ENCODE data around the gene LTV1.
"Not testable (repeated sequence)": the region's sequence is repeated elsewhere in the genome, so short reads cannot be mapped to it uniquely, and the experiment has no call there.

The LTV1 gene

GRCh38 chr6:143842902-143843676, at the start of gene LTV1:
LTV1 (plus strand) TSS chr6:143843338; CDS start chr6:143843478, 140 bp downstream.
- peak; percentile 95 for DNase-seq

GRCh38 chr6:143796551-143796950, 46.6 kb upstream of the LTV1 start:
- DNase-seq: not testable (repeated sequence)

- not testable (repeated sequence) for DNase-seq
Measured at GRCh38 chr6:143798487-143798886, 44.7 kb upstream of the LTV1 start.

GRCh38 chr6:143802833-143803565, 40.1 kb upstream of the LTV1 start:
- DNase-seq: no peak

- no peak for DNase-seq
Measured at GRCh38 chr6:143803769-143804568, 39.2 kb upstream of the LTV1 start.

- DNase-seq: no peak
Measured at GRCh38 chr6:143804835-143805239, 38.3 kb upstream of the LTV1 start.

- DNase-seq: peak; percentile 87
Measured at GRCh38 chr6:143806282-143807102, 36.6 kb upstream of the LTV1 start.

- DNase-seq: no peak
Measured at GRCh38 chr6:143807103-143807772, 35.9 kb upstream of the LTV1 start.

- DNase-seq: no peak
Measured at GRCh38 chr6:143810745-143811144, 32.4 kb upstream of the LTV1 start.

GRCh38 chr6:143811501-143812157, 31.5 kb upstream of the LTV1 start:
- no peak for DNase-seq

- DNase-seq: no peak
Measured at GRCh38 chr6:143817621-143818020, 25.5 kb upstream of the LTV1 start.

GRCh38 chr6:143821359-143821758, 21.8 kb upstream of the LTV1 start:
- DNase-seq: no peak

- no peak for DNase-seq
Measured at GRCh38 chr6:143822584-143823024, 20.5 kb upstream of the LTV1 start.

GRCh38 chr6:143823548-143823947, 19.6 kb upstream of the LTV1 start:
- no peak for DNase-seq

GRCh38 chr6:143828572-143828971, 14.6 kb upstream of the LTV1 start:
- DNase-seq: no peak

- DNase-seq: no peak
Measured at GRCh38 chr6:143836150-143836549, 7.0 kb upstream of the LTV1 start.

- DNase-seq: no peak
Measured at GRCh38 chr6:143838395-143838794, 4.7 kb upstream of the LTV1 start.

- no peak for DNase-seq
Measured at GRCh38 chr6:143839196-143839595, 3.9 kb upstream of the LTV1 start.

GRCh38 chr6:143840595-143841265, 2.4 kb upstream of the LTV1 start:
- DNase-seq: no peak

- no peak for DNase-seq
Measured at GRCh38 chr6:143842461-143842901, 657 bp upstream of the LTV1 start.

- no peak for DNase-seq
Measured at GRCh38 chr6:143843677-143843999, 500 bp downstream of the LTV1 start.
